CD4-positive, alpha-beta T cell treated with Interleukin-1 beta for 1 hour (primary cell): ENCODE results near the gene CCL18.
A peak's percentile ranks its signal among the peaks of the same experiment; 100 is the strongest.
"Not testable (repeated sequence)": the region's sequence is repeated elsewhere in the genome, so short reads cannot be mapped to it uniquely, and the experiment has no call there.

Source experiments
- DNase-seq, 2 donors: peaks; one replicate each; pipeline ENCODE4 v3.0.0-alpha.2; 2020 to 2022

CCL18 gene, protein sequence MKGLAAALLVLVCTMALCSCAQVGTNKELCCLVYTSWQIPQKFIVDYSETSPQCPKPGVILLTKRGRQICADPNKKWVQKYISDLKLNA

DNA sequence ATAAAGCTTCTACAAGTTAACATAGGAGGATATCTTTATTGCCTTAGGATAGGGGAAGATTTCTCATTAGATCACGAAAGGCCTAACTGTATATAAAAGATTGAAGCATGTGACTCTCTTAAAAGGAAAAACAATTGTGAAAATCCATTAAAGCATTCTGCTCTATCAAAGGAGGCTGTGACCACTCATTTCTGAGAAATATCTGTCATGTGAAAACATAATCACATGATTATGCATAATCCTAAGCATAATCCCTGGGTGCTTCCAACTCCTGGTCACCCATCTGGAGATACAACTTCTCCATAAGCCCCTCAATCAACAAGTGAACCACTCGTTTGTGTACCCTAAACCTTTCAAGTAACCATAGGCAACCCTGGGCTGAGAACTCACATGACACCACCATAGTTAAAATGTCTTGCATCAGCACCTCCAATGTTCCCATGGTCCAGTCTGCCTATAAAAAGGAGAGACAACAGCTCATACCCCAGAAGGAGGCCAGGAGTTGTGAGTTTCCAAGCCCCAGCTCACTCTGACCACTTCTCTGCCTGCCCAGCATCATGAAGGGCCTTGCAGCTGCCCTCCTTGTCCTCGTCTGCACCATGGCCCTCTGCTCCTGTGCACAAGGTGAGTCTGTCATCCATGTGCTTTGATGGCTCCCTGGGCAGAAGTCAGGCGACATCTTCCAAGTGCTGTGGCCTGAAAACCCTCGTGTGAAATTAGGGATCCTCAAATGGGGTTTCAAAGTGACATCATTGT, at the start of gene CCL18:
Gene CCL18, plus strand, starts transcription at position 487 of the 756 bp plus-strand sequence. Its CDS starts 71 bp downstream, at position 558.
- no peak for DNase-seq

DNA sequence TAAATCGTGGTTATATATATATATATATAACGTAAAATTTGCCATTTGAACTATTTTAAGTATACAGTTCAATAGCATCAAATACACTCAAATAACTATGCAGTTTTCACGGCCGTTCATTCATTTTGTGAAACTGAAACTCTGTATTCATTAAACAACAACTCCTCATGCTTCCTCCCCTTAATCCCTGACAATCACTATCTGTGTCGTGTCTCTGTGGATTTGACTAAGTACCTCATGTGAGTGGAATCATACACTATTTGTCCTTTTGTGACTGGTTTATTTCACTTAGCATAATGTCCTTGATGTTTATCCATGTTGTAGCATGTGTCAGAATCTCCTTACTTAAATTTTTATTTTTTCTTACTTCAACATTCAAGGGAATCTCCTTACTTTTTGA, 49.1 kb upstream of the CCL18 start:
- no peak for DNase-seq

- not testable (repeated sequence) for DNase-seq
Observed at GRCh38 chr17:36015895-36016294, 48.2 kb upstream of the CCL18 start.

- DNase-seq, result no peak
Observed at GRCh38 chr17:36016555-36016954, 47.5 kb upstream of the CCL18 start.

DNA sequence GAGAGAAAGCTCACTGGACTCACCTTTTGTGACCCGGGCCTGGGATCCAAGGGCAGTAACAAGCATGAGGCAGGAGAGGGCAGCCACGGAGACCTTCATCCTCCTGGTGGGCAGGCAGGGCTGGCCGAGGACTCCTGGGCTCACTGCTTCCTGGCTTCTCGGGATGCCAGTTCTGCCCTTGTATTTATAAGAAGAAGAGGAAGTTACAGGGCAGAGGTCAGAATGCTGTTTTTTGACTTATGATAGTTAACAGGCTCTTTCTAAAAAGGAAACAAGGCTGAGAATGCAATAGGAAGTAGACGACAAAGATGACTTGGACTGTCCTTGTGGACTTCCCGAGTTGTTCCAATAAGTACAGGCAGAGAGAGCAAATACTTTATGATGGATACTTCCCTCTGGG, 46.3 kb upstream of the CCL18 start, which contains the start of gene CCL23:
Gene CCL23, minus strand, starts transcription at position 174 of the 400 bp plus-strand sequence. Its CDS starts 75 bp downstream, at position 99.
- DNase-seq, result peak in 1 of 2 donors; percentile 15

GRCh38 chr17:36019423-36019822, 44.6 kb upstream of the CCL18 start:
- DNase-seq, result no peak

- no peak for DNase-seq
Observed at GRCh38 chr17:36024106-36024869, 39.8 kb upstream of the CCL18 start.

DNA sequence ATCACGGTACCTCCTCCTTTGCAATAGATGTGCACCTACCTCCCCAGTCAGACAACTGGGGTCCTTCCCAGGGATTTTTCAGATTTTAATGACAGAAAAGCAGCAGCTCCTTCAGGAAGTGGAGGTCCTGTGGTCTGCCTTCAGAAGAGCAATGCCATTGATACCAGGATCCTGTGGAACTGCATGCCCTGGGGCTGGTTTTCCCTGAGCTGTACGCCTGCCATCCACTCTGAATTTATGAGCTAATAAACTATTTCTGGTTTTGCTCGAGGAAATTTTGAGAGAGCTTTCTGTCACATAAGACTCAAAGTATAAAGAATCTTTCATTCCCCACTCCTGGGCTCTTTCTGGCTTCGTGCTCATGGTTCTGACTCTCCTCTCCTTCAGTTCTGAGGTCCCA, 36.3 kb upstream of the CCL18 start:
- DNase-seq, result no peak

GRCh38 chr17:36030956-36031355, 33.1 kb upstream of the CCL18 start:
- DNase-seq, result no peak

DNA sequence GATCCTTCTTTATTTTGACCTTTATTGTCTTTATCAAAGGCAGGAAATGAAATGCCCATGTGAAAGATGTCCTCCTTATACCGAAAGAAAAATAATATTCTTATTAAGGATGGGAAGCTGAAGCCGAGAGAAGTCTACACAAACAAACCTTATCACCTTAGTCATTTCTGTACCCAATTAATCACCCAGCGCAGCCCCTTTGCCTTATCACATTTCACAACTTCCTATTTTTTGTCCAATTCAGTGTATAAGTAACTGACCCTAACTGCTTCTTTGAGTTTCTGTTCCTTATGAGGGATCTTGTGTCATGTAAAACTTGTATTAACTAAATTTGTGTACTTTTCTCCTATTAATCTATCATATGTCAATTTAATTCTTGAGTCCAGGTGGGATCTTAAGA, 29.9 kb upstream of the CCL18 start:
- peak in 1 of 2 donors; percentile 6 for DNase-seq

GRCh38 chr17:36036235-36036634, 27.8 kb upstream of the CCL18 start:
- DNase-seq, result peak in 1 of 2 donors; percentile 12

DNA sequence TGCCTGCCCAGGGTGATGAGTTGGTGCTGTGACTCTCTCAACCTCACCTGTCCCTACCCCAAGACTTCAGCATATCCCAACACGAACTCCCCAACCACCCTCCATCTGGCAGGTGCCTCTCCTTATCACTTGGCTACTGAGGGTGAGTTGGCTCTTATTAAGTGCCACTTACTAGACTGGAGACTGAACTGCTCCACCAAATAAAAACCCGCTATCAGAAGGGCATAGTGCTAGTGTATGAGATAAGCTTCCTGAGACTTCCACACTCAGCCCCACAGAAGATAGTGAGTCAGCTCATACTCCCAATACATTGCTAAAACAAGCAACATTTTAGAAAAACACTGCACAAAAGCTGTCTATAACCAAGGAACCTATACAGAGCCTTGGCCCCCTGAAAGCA, 16.0 kb upstream of the CCL18 start:
- DNase-seq, result no peak

DNA sequence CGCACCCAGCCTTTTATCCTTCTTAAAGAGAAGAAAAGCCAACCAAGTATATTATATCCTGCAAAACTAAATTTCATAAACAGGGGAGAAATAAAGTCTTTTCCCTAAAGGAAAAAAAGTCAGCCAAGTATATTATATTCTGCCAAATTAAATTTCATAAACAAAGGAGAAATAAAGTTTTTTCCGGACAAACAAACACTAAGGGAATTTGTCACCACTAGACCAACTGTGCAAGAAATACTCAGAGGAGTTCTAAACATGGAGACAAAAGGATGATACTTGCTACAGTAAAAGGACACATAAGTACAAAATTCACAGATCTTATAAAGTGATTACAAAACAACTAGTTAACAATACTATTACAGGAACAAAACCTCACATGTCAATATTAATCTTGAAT, 14.4 kb upstream of the CCL18 start:
- DNase-seq, result no peak

DNA sequence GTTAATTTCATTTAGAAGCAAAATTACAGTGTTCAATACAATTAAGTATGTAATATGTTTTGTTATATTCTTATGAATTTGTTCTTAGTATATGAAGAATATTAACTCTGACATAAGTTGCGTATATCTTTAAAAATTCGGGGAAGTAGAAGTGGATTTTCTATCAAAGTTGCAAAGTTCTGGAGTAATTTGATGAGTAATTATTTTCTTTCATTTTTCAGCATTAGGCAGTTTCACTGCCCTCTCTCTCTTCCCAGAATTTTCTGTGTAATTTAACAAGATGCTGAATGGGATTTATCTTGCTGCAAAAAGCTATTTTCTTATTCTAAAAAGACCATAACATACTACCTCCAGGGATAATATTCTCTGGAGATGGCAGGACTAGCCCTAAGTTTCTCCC, 8.9 kb upstream of the CCL18 start:
- DNase-seq, result no peak

GRCh38 chr17:36055921-36056520, 8.1 kb upstream of the CCL18 start:
- DNase-seq, result no peak

DNA sequence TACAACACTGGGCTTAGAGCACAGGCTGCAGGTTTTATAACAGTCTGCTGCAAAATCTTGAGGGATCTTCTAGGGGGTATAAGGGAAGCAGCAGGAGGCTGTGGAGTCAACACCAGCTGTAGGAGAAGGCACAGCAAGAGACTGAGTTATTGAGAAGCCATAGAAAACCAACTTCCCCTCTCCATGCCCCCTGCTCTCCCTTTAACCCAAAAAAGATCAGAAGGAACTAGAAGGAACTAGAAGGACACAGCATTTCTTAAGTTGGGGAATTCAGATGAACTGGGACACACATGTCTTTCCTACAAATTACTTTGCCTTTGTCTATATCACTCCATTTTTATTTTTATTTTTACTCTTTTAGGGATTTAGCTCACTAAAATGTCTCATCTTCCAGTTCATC, 6.2 kb upstream of the CCL18 start:
- DNase-seq, result no peak

- no peak for DNase-seq
Observed at GRCh38 chr17:36059406-36059805, 4.7 kb upstream of the CCL18 start.

GRCh38 chr17:36060816-36061215, 3.3 kb upstream of the CCL18 start:
- DNase-seq, result no peak

- peak; percentile 57 to 63 for DNase-seq
Observed at GRCh38 chr17:36066365-36066985, 2.4 kb downstream of the CCL18 start.

DNA sequence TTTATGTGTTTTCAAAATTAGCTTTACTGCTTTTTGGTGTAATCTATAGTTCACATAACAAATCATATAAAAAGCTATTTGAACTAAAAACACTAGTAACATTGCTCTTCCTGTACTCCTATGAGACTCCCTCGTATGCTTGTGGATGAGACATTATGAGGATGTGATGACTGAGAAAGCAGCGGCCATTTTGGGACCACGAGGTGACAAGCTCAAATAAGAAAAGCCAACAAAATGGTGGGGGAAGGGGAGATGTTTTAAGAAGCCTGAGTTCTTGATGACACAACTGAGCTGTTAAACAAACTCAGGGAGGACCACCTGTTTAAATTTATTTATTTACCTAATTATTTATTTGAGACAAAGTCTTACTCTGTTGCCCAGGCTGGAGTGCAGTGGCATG, 4.5 kb downstream of the CCL18 start:
- DNase-seq, result no peak

DNA sequence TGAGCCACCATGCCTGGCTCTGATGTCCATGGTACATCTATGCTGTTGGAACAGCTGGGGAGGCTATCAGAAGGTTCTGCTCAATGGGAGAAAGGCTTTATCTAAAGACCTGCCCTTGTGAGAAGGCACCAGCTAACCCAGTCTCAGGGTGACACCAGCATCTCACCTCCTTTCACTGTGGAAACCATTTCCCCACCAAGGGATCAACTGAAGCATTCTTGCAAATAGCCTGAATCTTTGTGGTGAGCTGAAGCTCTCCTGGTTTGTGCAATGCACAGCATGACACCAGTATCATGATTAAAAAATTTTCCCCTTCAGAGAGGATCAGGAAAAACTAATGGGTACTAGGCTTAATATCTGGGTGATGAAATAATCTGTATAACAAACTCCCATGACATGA, 5.1 kb downstream of the CCL18 start:
- DNase-seq, result no peak

- no peak for DNase-seq
Observed at GRCh38 chr17:36070427-36070826, 6.4 kb downstream of the CCL18 start.

- DNase-seq, result no peak
Observed at GRCh38 chr17:36071751-36072150, 7.7 kb downstream of the CCL18 start.
